ENCODE results near the gene CARD18. TPM values are rescaled to one million over a fixed set of nuclear protein-coding genes. Genes with fewer than 3 reads are reported as not detected.
"Not testable (repeated sequence)": the region's sequence is repeated elsewhere in the genome, so short reads cannot be mapped to it uniquely, and the experiment has no call there.

The CARD18 gene
- total RNA-seq, 2 donors from 2014 or later = not detected

GRCh38 chr11:105110688-105111030 is 28.9 kb downstream of the CARD18 start:
- DNase-seq (ENCODE audit: low spot score) = no peak
- Histone ChIP-seq H3K27ac (no peak overlapping the region), H3K36me3 (no peaks in the 10 kb centered on the region), H3K4me3 (no peak overlapping the region), H3K4me1 (no peaks in the 10 kb centered on the region), H3K27me3 (no peaks in the 10 kb centered on the region), H3K9me3 (no peaks in the 10 kb centered on the region)
- TF ChIP-seq CTCF (IDR thresholded peaks at IDR 0.05) = no peak

- Histone ChIP-seq H3K36me3 (no peaks in the 10 kb centered on the region), H3K27me3 (no peaks in the 10 kb centered on the region), H3K9me3 (no peaks in the 10 kb centered on the region), H3K27ac (no peak overlapping the region), H3K4me1 (no peaks in the 10 kb centered on the region), H3K4me3 (no peak overlapping the region)
- no peak for DNase-seq (ENCODE audit: low spot score)
- TF ChIP-seq CTCF (IDR thresholded peaks at IDR 0.05) = no peak
Measured at GRCh38 chr11:105109855-105110687, 29.5 kb downstream of the CARD18 start.

- Histone ChIP-seq H3K9me3 (no peaks in the 10 kb centered on the region), H3K27ac (no peak overlapping the region), H3K36me3 (no peaks in the 10 kb centered on the region), H3K4me1 (no peaks in the 10 kb centered on the region), H3K4me3 (no peak overlapping the region), H3K27me3 (no peaks in the 10 kb centered on the region)
- TF ChIP-seq CTCF (IDR thresholded peaks at IDR 0.05) = no peak
- DNase-seq (ENCODE audit: low spot score) = no peak
Measured at GRCh38 chr11:105109321-105109720, 30.2 kb downstream of the CARD18 start.

DNA sequence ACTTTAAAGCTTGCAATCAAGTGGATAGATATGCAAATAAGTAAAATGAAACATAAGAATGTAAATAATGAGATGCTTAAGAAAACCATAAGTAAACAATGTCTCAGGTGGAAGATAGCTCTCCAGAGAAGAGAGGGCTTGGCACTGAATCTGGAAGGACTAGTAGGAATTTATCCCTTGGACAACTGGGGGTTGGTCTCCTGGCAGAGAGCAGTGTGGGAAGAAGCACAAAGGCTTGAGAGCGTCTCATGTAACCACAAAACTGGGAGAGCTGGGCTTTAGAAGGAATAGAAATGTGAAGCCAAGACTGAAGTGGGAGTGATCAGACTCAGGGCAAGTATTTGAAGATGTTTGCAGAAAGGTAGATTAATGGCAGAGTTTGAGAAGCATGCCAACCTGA is 31.3 kb downstream of the CARD18 start:
- H3K27me3 ChIP-seq = no peaks in the 10 kb centered on the region
- DNase-seq (ENCODE audit: low spot score) = no peak
- no peak for TF ChIP-seq CTCF (IDR thresholded peaks at IDR 0.05)
- no peaks in the 10 kb centered on the region for H3K4me1 ChIP-seq
- no peak overlapping the region for H3K4me3 ChIP-seq
- no peaks in the 10 kb centered on the region for H3K9me3 ChIP-seq
- no peak overlapping the region for H3K27ac ChIP-seq
- no peaks in the 10 kb centered on the region for H3K36me3 ChIP-seq

DNA sequence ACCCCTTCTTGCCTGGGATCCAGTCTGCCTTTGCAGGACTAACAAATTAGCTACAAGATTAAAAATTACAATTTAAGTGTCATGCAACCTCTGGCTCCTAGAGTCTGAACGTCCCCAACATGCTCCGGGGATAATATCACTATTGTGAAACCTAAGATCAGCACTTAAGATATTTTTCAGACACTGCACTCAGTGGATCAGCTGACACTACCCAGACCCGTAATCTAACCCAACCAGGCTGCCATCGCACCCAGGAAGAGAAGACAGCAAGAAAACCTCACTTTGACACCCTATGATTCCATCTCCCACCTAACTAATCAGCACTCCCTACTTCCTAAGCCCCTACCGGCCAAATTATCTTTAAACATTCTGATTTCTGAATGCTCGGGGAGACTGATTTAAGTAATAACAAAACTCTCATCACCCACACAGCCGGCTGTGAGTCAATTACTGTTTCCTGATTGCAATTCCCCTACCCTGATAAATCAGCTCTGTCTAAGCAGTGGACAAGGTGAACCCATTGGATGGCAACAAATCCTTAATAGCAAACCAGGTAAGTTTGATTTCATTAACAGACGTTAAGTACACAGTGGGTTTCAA is 32.2 kb downstream of the CARD18 start:
- H3K9me3 ChIP-seq; H3K27ac ChIP-seq; H3K4me3 ChIP-seq; DNase-seq (ENCODE audit: low spot score); H3K36me3 ChIP-seq; H3K27me3 ChIP-seq; H3K4me1 ChIP-seq: not testable (repeated sequence)

DNA sequence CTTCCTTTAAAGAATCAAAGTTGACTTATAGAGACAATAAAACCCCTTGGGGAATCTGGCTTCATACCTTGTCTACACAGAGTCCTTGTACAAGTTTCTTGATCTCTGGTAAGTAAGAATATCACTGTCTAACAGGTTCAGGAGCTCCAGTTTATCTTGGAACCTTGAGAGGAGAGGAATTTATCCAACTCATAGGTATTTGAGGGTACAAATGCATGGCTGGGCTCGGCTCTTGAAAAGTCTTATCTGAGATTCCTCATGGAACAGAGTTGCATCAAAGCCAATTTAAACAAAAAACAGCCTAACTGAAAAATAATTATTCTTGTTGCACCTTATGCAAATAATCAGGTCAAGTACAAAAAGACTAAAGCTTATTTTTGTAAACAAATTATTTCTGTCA is 33.4 kb downstream of the CARD18 start:
- Histone ChIP-seq H3K9me3 (no peaks in the 10 kb centered on the region), H3K4me3 (no peak overlapping the region), H3K36me3 (no peaks in the 10 kb centered on the region), H3K27me3 (no peaks in the 10 kb centered on the region), H3K27ac (no peak overlapping the region), H3K4me1 (no peaks in the 10 kb centered on the region)
- no peak for DNase-seq (ENCODE audit: low spot score)
- TF ChIP-seq CTCF (IDR thresholded peaks at IDR 0.05) = no peak

Data from right atrium auricular region (tissue), 2 donors.